HepG2 (cell line): ENCODE data around the gene PPP2R5D. TPM values are rescaled to one million over a fixed set of nuclear protein-coding genes. Genes with fewer than 3 reads are reported as not detected.

ENCODE experiments used
- HNRNPLL ChIP-seq: fragments of 200-400 bp; formaldehyde crosslinking; IDR thresholded peaks from 2 replicates; pipeline ENCODE4 v1.6.1; 2017; ENCODE audit warnings: mild to moderate bottlenecking, low read depth, low read length; ENCODE audit not compliant: poor library complexity, severe bottlenecking
- MIXL1 ChIP-seq: IDR thresholded peaks from 2 replicates; pipeline ENCODE4 v1.6.1; 2016
- MTF2 ChIP-seq: sonication (generic); formaldehyde crosslinking; IDR thresholded peaks from 2 replicates; pipeline ENCODE4 v1.5.0; 2020; ENCODE audit warnings: missing genetic modification reagents, borderline replicate concordance
- PHF5A ChIP-seq: IDR thresholded peaks from one replicate; pipeline ENCODE4 v1.6.1; 2018; ENCODE audit warnings: low read depth, missing genetic modification reagents; ENCODE audit not compliant: unreplicated experiment
- TBX2 ChIP-seq: sonication (generic); formaldehyde crosslinking; IDR thresholded peaks from 2 replicates; pipeline ENCODE4 v1.5.0; 2020; ENCODE audit warnings: missing genetic modification reagents, mild to moderate bottlenecking, borderline replicate concordance
- TOE1 ChIP-seq: sonication (generic); formaldehyde crosslinking; IDR thresholded peaks from 2 replicates; pipeline ENCODE4 v1.4.0; 2020; ENCODE audit warnings: mild to moderate bottlenecking, missing genetic modification reagents
- ZFP90 ChIP-seq: sonication (generic); formaldehyde crosslinking; IDR thresholded peaks from 2 replicates; pipeline ENCODE4 v1.8.0; 2022; ENCODE audit warnings: missing genetic modification reagents, mild to moderate bottlenecking, inconsistent platforms, borderline replicate concordance
- ZKSCAN5 ChIP-seq: sonication (generic); formaldehyde crosslinking; IDR thresholded peaks from 2 replicates; pipeline ENCODE4 v1.5.1; 2020; ENCODE audit warnings: mild to moderate bottlenecking, missing genetic modification reagents
- ZNF432 ChIP-seq: sonication (generic); formaldehyde crosslinking; IDR thresholded peaks from 2 replicates; pipeline ENCODE4 v1.5.0; 2020; ENCODE audit warnings: missing genetic modification reagents, mild to moderate bottlenecking, borderline replicate concordance
- ZNF747 ChIP-seq: sonication (generic); formaldehyde crosslinking; IDR thresholded peaks from 2 replicates; pipeline ENCODE4 v1.8.1; 2023; ENCODE audit warnings: missing genetic modification reagents, mild to moderate bottlenecking, borderline replicate concordance
- ZSCAN22 ChIP-seq: sonication (generic); formaldehyde crosslinking; IDR thresholded peaks from 2 replicates; pipeline ENCODE4 v1.4.0; 2020; ENCODE audit warnings: mild to moderate bottlenecking, missing genetic modification reagents
- polyA plus RNA-seq, 8 experiments: library from polyadenylated mRNA; depleted of rRNA in 3 of 8; stranded (reverse) in 7 of 8; unstranded in 1 of 8; fragments of >200 nt; fragmentation: Illumina TruSeq in 4 of 8; extraction: Trizol in 4 of 8; gene quantifications; 2 replicates each; pipeline versions ENCODE4 v1.2.1 to v1.2.3, GENCODE V29; 2011 to 2016; ENCODE audit warnings: low read depth in 4 of 8, missing spikeins in 1 of 8, mixed read lengths in 1 of 8; ENCODE audit not compliant: insufficient read depth in 1 of 8
- total RNA-seq, 5 experiments: library from RNA; depleted of rRNA; stranded (reverse); fragments of >200 nt; fragmentation: Illumina TruSeq; extraction: Trizol; gene quantifications; 2 replicates each; pipeline ENCODE4 v1.2.3, GENCODE V29; 2016; ENCODE audit warnings: low read depth in 1 of 5
- TF ChIP-seq, protein P1 (sequence below): sonication (generic); formaldehyde crosslinking; IDR thresholded peaks from 2 replicates; pipeline ENCODE4 v1.5.0; 2020; ENCODE audit warnings: mild to moderate bottlenecking, missing genetic modification reagents, borderline replicate concordance
- TF ChIP-seq, protein P2 (sequence below): sonication (generic); formaldehyde crosslinking; IDR thresholded peaks from 2 replicates; pipeline ENCODE4 v1.4.0; 2020; ENCODE audit warnings: mild to moderate bottlenecking, missing genetic modification reagents
- TF ChIP-seq, protein P3 (sequence below): sonication (generic); formaldehyde crosslinking; IDR thresholded peaks from 2 replicates; pipeline ENCODE4 v1.8.0; 2022; ENCODE audit warnings: mild to moderate bottlenecking, missing genetic modification reagents; ENCODE audit not compliant: insufficient replicate concordance
- TF ChIP-seq, protein P4 (sequence below): IDR thresholded peaks from 2 replicates; pipeline ENCODE4 v1.6.1; 2016; ENCODE audit warnings: mild to moderate bottlenecking

PPP2R5D gene
- total and polyA plus RNA-seq, 2 of the 13 experiments (the other 11 are each of a cell fraction or from before 2014, with no cell fraction given): 53.7 to 60.4 TPM

DNA sequence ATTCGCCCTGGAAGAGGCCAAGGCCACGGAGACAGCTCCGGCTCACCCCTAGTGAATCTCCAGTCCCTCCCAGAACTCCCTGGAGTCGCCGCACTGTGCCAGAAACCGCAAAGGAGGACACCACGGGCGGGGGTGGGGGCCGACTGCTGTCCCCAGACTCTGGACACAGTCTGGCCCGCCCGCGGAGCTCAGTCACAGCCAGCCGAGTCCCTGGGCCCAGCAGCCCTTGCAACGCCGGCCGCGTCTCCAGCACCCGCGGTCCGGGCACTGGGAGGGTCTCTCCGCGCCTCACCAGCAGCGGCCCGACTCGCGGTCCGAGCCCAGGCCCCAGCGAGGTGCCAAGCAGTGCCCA lies 5.9 kb upstream of the PPP2R5D start (continued):
- TF ChIP-seq, protein P1, sequence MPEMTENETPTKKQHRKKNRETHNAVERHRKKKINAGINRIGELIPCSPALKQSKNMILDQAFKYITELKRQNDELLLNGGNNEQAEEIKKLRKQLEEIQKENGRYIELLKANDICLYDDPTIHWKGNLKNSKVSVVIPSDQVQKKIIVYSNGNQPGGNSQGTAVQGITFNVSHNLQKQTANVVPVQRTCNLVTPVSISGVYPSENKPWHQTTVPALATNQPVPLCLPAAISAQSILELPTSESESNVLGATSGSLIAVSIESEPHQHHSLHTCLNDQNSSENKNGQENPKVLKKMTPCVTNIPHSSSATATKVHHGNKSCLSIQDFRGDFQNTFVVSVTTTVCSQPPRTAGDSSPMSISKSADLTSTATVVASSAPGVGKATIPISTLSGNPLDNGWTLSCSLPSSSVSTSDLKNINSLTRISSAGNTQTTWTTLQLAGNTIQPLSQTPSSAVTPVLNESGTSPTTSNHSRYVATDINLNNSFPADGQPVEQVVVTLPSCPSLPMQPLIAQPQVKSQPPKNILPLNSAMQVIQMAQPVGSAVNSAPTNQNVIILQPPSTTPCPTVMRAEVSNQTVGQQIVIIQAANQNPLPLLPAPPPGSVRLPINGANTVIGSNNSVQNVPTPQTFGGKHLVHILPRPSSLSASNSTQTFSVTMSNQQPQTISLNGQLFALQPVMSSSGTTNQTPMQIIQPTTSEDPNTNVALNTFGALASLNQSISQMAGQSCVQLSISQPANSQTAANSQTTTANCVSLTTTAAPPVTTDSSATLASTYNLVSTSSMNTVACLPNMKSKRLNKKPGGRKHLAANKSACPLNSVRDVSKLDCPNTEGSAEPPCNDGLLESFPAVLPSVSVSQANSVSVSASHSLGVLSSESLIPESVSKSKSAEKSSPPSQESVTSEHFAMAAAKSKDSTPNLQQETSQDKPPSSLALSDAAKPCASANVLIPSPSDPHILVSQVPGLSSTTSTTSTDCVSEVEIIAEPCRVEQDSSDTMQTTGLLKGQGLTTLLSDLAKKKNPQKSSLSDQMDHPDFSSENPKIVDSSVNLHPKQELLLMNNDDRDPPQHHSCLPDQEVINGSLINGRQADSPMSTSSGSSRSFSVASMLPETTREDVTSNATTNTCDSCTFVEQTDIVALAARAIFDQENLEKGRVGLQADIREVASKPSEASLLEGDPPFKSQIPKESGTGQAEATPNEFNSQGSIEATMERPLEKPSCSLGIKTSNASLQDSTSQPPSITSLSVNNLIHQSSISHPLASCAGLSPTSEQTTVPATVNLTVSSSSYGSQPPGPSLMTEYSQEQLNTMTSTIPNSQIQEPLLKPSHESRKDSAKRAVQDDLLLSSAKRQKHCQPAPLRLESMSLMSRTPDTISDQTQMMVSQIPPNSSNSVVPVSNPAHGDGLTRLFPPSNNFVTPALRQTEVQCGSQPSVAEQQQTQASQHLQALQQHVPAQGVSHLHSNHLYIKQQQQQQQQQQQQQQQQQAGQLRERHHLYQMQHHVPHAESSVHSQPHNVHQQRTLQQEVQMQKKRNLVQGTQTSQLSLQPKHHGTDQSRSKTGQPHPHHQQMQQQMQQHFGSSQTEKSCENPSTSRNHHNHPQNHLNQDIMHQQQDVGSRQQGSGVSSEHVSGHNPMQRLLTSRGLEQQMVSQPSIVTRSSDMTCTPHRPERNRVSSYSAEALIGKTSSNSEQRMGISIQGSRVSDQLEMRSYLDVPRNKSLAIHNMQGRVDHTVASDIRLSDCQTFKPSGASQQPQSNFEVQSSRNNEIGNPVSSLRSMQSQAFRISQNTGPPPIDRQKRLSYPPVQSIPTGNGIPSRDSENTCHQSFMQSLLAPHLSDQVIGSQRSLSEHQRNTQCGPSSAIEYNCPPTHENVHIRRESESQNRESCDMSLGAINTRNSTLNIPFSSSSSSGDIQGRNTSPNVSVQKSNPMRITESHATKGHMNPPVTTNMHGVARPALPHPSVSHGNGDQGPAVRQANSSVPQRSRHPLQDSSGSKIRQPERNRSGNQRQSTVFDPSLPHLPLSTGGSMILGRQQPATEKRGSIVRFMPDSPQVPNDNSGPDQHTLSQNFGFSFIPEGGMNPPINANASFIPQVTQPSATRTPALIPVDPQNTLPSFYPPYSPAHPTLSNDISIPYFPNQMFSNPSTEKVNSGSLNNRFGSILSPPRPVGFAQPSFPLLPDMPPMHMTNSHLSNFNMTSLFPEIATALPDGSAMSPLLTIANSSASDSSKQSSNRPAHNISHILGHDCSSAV: peak; percentile 36; the same call in 1 of the 2 replicates
- no peak for TF ChIP-seq HNRNPLL
- TF ChIP-seq ZNF747 (CRISPR knock-in tag): no peak
- TF ChIP-seq ZNF432 (CRISPR knock-in tag): no peak
- no peak for TF ChIP-seq ZSCAN22 (CRISPR knock-in tag)
- TF ChIP-seq, protein P2, sequence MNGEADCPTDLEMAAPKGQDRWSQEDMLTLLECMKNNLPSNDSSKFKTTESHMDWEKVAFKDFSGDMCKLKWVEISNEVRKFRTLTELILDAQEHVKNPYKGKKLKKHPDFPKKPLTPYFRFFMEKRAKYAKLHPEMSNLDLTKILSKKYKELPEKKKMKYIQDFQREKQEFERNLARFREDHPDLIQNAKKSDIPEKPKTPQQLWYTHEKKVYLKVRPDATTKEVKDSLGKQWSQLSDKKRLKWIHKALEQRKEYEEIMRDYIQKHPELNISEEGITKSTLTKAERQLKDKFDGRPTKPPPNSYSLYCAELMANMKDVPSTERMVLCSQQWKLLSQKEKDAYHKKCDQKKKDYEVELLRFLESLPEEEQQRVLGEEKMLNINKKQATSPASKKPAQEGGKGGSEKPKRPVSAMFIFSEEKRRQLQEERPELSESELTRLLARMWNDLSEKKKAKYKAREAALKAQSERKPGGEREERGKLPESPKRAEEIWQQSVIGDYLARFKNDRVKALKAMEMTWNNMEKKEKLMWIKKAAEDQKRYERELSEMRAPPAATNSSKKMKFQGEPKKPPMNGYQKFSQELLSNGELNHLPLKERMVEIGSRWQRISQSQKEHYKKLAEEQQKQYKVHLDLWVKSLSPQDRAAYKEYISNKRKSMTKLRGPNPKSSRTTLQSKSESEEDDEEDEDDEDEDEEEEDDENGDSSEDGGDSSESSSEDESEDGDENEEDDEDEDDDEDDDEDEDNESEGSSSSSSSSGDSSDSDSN (CRISPR knock-in tag): peak; percentile 97
- no peak; the same call in 1 of the 2 replicates for TF ChIP-seq TOE1 (CRISPR knock-in tag)
- no peak for TF ChIP-seq MIXL1 (CRISPR knock-in tag)
- TF ChIP-seq TBX2 (CRISPR knock-in tag): no peak
- TF ChIP-seq, protein P3, sequence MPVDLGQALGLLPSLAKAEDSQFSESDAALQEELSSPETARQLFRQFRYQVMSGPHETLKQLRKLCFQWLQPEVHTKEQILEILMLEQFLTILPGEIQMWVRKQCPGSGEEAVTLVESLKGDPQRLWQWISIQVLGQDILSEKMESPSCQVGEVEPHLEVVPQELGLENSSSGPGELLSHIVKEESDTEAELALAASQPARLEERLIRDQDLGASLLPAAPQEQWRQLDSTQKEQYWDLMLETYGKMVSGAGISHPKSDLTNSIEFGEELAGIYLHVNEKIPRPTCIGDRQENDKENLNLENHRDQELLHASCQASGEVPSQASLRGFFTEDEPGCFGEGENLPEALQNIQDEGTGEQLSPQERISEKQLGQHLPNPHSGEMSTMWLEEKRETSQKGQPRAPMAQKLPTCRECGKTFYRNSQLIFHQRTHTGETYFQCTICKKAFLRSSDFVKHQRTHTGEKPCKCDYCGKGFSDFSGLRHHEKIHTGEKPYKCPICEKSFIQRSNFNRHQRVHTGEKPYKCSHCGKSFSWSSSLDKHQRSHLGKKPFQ (CRISPR knock-in tag): no peak
- TF ChIP-seq ZFP90 (CRISPR knock-in tag): no peak
- TF ChIP-seq PHF5A: peak; percentile 17
- TF ChIP-seq ZKSCAN5 (CRISPR knock-in tag): no peak
- peak; percentile 75; the same call in 1 of the 2 replicates for TF ChIP-seq MTF2 (CRISPR knock-in tag)
- TF ChIP-seq, protein P4, sequence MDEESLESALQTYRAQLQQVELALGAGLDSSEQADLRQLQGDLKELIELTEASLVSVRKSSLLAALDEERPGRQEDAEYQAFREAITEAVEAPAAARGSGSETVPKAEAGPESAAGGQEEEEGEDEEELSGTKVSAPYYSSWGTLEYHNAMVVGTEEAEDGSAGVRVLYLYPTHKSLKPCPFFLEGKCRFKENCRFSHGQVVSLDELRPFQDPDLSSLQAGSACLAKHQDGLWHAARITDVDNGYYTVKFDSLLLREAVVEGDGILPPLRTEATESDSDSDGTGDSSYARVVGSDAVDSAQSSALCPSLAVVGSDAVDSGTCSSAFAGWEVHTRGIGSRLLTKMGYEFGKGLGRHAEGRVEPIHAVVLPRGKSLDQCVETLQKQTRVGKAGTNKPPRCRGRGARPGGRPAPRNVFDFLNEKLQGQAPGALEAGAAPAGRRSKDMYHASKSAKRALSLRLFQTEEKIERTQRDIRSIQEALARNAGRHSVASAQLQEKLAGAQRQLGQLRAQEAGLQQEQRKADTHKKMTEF (CRISPR knock-in tag): no peak
